GM04504 (cell line): Measurements from ENCODE around the gene MAP4K2.

Source experiments
- DNase-seq: peaks from one replicate; pipeline ENCODE4 v3.0.0-alpha.2; 2012; ENCODE audit warnings: low read depth

Gene MAP4K2

GRCh38 chr11:64810891-64811272 is 7.9 kb upstream of the MAP4K2 start:
- DNase-seq, result no peak

DNA sequence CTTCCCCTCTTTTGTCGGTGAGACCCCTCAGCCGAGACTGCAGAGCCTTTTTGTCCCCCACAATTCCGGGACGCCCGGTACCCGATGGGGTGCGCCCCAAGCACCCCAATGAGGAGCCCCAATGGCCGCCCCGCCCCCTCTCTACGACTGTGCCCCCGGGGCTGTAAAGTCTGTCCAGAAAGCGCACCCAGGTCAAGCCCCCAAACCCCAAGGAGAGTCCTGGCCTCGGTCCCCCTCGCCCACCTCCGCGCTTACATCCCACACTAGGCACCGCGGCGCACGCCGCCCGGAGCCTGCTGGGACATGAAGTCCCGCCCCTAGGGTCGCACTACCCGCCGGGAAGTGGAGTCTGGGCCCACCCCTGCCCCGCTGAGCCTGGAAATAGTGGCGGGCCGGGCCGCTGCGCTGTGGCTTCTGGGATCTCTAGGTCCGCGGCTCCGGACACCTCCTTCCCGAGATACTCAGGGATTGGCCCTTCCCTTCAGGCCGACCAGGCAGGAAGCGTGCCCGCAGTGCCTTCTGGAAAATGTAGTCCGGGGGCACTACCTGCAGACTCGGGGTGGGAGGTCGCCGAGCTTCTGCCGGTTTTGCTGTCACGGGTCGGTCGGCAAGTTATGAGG is 7.4 kb upstream of the MAP4K2 start, which contains the start of gene MEN1:
Gene MEN1 (minus strand): TSS at position 281 of the 620 bp plus-strand sequence. CDS start 442 bp downstream, outside the sequence.
- DNase-seq, result peak; percentile 88

GRCh38 chr11:64809781-64810241 is 6.8 kb upstream of the MAP4K2 start:
- no peak for DNase-seq

GRCh38 chr11:64805481-64805880 is 2.5 kb upstream of the MAP4K2 start:
- DNase-seq, result no peak

DNA sequence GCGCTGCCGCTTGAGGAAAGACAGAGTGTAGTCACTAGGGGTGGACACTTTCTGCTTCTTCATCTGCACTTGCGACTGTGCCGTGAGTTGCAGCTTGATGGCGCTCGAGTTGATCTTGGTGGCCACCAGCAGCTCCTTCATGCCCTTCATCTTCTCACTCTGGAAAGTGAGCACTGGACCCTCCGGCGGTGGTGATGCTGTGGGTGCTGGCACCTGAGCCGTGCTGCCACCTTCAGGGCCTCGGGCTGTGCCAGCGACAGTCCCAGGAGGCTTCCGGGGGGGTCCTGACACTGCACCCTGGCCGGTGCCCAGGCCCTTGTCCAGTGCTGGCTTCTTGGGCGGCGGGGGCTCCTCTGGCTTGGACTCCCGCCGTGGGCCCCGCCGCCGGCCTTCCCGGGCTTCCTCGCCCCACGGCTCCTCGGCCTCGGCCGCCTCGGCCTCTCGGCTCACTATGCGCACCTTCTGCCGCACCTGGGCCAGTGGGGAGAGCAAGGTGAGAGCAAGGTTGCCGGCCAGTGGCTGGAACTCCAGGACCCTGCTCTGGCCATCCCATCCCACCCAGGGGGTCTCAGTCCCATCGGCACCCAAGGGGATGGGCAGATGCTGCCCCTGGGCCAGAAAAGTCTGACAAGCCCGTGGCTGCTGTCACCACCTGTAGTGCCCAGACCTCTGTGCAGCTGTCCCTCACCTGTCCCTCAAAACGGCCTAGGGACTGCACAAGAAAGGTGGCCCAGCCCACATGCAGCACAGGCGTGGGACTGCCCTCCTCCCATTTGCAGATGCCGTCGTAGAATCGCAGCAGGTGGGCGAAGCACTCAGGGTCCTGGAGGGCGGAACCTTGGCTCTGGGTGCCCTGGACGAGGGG is 1.6 kb upstream of the MAP4K2 start:
- no peak for DNase-seq

DNA sequence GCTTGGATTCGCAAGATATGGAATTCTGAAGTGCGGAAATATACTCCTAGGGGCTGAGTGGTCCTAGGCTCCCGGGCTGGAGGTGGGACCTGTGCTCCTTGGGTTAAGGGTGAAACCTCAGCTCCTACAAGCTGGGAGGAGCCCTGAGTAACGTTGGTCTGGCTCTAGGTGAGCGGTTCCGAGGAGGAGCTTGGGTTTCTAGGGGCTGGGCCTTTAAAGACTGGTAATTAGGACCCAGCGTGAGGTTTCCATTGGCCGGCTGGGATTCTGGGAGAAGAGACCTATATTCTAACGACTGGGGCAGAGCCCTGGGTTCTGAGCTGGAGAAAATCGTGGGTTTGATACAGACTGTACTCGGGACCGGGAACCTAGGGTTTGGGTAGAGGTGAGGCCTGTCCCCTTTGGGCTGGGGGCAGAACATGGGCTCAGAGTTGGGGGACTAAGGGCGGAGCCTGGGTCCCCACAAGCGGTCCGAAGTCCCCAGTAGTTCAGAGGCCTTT is 882 bp upstream of the MAP4K2 start:
- DNase-seq, result no peak

- DNase-seq, result no peak
Observed at GRCh38 chr11:64802370-64803157, 450 bp downstream of the MAP4K2 start.

- no peak for DNase-seq
Observed at GRCh38 chr11:64801561-64802369, 1.2 kb downstream of the MAP4K2 start.

GRCh38 chr11:64801158-64801464 is 1.9 kb downstream of the MAP4K2 start:
- no peak for DNase-seq

GRCh38 chr11:64800303-64801157 is 2.5 kb downstream of the MAP4K2 start:
- DNase-seq, result no peak

DNA sequence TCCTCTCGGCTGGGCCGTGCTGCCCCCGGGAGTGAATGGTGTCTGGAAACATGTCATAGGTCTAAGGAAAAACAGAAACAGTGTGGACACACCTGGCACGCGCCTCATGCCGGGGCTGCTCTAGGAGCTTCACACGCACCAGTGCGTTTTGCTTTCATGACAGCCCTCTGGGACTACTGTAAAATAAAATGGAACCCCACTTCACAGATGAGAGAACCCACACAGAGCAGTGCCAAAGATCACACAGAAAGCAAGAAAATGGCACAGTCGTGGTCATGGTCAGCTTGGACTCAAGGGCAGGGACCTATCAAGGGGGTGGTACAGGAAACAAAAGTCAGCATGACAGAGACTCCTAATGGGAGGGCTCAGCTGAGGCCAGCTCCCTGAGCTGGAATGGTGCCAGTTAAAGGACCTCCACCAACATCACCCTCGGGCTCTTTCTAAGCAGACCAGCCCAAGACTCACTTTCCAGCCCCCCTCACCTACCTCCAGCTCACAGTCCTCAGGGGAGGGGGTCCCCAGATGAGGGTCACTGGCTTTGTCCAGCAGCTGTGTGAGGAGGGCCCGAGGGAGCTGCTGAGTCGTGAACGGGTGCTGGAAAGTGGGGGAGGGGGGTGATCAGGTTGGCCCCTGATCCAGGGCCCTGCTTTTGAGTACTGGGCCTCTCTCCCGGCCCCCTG is 3.3 kb downstream of the MAP4K2 start:
- DNase-seq, result no peak

GRCh38 chr11:64799256-64799622 is 3.8 kb downstream of the MAP4K2 start:
- no peak for DNase-seq

DNA sequence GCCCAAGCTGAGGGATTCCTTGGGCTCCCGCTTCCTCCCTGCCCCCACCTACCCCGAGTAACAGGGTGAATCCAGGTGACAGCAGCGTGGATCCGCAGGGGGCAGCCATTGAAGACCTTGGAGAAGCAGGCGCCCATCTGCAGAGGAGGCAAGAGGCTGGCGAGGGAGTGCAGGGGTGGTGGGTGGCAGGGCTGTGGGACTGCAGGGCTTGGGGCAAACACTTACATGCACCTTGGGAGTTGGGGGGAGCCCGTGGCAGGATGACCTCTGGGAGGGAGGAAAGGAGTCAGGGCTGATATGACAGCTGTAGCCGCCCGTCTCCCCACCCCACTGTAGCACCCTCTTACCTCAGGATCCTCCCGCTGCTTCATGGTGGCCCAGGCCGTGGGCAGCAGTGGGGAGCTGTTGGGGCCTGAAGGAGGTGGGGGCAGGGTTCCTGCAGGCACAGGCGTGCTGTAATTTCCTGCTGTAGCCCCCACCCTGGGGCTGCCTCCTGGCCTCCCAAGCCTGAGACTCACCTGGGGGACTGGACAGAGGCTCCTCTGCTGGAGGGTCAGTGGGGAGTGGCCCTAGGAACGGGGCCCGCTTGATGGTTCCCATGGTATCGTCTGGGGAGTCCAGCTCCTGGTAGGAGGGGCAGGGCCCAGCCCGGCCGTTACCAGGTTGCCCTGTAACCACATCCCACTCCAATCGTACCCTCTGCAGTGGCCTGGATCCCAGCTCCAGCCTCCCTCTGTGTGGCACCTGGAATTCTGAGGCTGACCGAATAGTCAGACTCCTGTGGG is 6.1 kb downstream of the MAP4K2 start:
- no peak for DNase-seq

DNA sequence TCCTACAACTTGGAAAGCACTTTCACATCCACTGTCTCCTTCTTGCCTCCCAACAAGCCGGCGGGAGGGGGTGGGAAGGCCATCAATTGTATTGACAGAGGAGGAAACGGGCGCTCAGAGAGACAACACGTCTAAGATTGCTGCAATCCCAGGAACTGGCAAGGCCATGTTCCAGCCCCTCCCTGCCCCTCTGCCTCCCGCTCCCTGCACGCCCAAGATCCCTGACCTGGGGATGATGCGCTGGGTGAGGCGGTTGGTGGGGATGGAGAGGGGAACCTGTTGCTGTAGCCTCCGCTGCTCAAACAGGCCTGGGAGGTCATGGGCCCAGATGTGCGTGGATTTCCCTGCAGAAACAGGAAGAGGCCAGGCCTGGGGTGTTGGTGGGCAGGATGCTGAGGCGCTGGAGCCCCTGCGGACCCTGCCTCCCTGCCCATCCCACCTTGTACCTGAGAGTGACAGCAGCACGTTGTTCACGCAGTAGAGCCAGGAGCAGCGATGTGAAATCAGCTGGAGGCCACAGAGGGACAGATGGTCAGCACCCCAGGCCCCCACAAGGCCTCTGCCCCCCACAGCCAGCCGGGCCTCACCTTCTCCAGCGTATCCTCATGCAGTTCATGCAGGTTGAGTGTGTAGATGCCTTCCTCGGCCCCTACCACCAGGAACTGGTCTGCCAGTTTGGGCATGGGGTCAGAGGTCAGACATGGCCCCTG is 6.8 kb downstream of the MAP4K2 start:
- no peak for DNase-seq

- DNase-seq, result no peak
Observed at GRCh38 chr11:64794526-64794925, 8.5 kb downstream of the MAP4K2 start.

DNA sequence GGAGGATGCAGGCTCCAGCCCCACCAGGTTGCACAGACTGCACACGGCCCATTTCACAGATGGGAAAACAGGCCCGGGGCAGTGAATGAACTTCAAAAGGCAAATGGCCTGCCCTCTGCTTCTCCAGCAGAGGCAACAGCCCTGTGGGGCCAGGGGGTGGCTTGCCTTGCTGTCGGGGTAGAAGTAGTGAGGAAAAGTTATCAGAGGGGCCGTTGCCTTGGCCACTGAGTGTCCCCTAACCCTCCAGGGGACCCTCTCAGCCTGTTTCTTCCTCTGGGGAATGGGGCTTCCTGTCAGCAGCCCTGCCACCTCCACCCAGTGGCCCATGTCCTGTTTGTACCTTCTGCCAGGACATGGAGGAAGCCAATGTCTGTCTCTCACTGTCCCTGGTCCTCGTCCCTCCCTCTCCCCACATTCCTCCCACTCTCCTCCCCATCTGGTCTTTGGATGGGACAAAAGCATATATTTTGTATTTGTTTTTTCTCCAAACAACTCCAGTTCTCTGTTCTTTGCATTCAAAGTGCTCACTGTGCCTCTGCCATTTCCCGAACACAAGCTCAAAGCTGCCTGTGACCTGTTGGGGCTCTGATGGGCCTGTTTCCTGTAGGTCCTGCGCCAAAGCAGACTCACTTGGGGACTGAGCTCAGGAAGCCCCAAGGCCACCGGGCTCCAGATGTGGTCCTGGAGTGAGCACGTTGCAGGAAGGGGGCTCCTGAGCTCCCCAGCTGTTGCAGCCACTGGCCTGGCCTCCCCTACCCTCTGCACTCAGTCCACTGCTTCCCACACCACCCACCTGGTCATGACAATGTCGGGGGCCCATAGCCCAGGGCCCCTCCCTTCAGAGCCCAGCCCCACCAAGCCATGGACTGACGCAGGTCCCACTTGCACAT is 9.5 kb downstream of the MAP4K2 start:
- no peak for DNase-seq

DNA sequence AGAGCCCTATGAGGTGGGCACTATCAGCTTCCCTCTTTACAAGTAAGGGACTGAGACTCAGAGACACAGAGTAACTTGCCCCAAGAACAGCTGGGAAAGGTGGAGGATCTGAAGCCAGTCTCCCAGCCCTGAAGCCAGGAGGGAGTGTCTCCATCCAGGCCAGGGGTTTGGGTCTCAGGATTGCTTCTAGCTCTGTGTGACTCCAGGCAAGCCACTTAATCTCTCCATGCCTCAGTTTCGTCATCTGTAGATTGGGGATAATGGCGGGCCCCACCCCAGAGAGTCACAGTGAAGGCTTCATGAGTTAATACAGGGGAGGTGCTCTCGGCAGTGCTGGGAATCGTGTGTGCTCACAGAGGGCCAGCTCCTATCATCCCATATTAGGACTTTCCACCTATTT is 10.5 kb downstream of the MAP4K2 start:
- DNase-seq, result no peak
